GM19467 (cell line): ENCODE results near the gene SLC6A9.

Experiments
- ATAC-seq: cut with Tn5 transposase; IDR thresholded peaks from one replicate; pipeline ENCODE4 v1.9.1; 2021; ENCODE audit warnings: mild to moderate bottlenecking, moderate library complexity; ENCODE audit not compliant: unreplicated experiment

The SLC6A9 gene

GRCh38 chr1:44048532-44049215 lies 17.4 kb upstream of the SLC6A9 start:
- no peak for ATAC-seq

- ATAC-seq: no peak
Measured at GRCh38 chr1:44047131-44047530, 15.9 kb upstream of the SLC6A9 start.

GRCh38 chr1:44045064-44045463 lies 13.8 kb upstream of the SLC6A9 start:
- ATAC-seq: no peak

- no peak for ATAC-seq
Measured at GRCh38 chr1:44044071-44044801, 13.0 kb upstream of the SLC6A9 start.

- no peak for ATAC-seq
Measured at GRCh38 chr1:44043176-44044070, 12.2 kb upstream of the SLC6A9 start.

GRCh38 chr1:44040846-44041245 lies 9.6 kb upstream of the SLC6A9 start:
- ATAC-seq: no peak

GRCh38 chr1:44040418-44040817 lies 9.2 kb upstream of the SLC6A9 start:
- ATAC-seq: no peak

- no peak for ATAC-seq
Measured at GRCh38 chr1:44038876-44039657, 7.8 kb upstream of the SLC6A9 start.

GRCh38 chr1:44037154-44037553 lies 5.9 kb upstream of the SLC6A9 start:
- no peak for ATAC-seq

GRCh38 chr1:44036409-44037139 lies 5.3 kb upstream of the SLC6A9 start:
- ATAC-seq: no peak

- ATAC-seq: no peak
Measured at GRCh38 chr1:44035726-44036408, 4.6 kb upstream of the SLC6A9 start.

GRCh38 chr1:44034976-44035716 lies 3.9 kb upstream of the SLC6A9 start:
- ATAC-seq: no peak

GRCh38 chr1:44034423-44034822 lies 3.2 kb upstream of the SLC6A9 start:
- no peak for ATAC-seq

- ATAC-seq: no peak
Measured at GRCh38 chr1:44033756-44034155, 2.5 kb upstream of the SLC6A9 start.

- no peak for ATAC-seq
Measured at GRCh38 chr1:44033041-44033575, 1.8 kb upstream of the SLC6A9 start.

- ATAC-seq: no peak
Measured at GRCh38 chr1:44032170-44032790, 1.0 kb upstream of the SLC6A9 start.

GRCh38 chr1:44030605-44031251 lies 534 bp downstream of the SLC6A9 start:
- peak; percentile 16 for ATAC-seq
